IPS-NIHi7 (cell line): ENCODE measurements around the gene ELL.
"Not testable (repeated sequence)": the region's sequence is repeated elsewhere in the genome, so short reads cannot be mapped to it uniquely, and the experiment has no call there.

Source experiments
- DNase-seq: peaks from one replicate; pipeline ENCODE4 v3.0.0; 2012; ENCODE audit warnings: mixed read lengths; ENCODE audit errors: extremely low spot score

Gene ELL

GRCh38 chr19:18531485-18531884 is 9.6 kb upstream of the ELL start:
- no peak for DNase-seq

GRCh38 chr19:18529782-18530181 is 7.9 kb upstream of the ELL start:
- DNase-seq = no peak

- DNase-seq = no peak
Observed at GRCh38 chr19:18526316-18526715, 4.4 kb upstream of the ELL start.

- no peak for DNase-seq
Observed at GRCh38 chr19:18523841-18524240, 2.0 kb upstream of the ELL start.

- not testable (repeated sequence) for DNase-seq
Observed at GRCh38 chr19:18522862-18523440, 1.1 kb upstream of the ELL start.

GRCh38 chr19:18522124-18522861 is 423 bp upstream of the ELL start:
- peak; percentile 98 for DNase-seq

GRCh38 chr19:18520848-18521691 is 800 bp downstream of the ELL start:
- no peak for DNase-seq

- DNase-seq = peak; percentile 68
Observed at GRCh38 chr19:18519962-18520847, 1.7 kb downstream of the ELL start.

- DNase-seq = no peak
Observed at GRCh38 chr19:18518639-18519038, 3.2 kb downstream of the ELL start.

GRCh38 chr19:18517606-18518005 is 4.3 kb downstream of the ELL start:
- DNase-seq = no peak

GRCh38 chr19:18515959-18516358 is 5.9 kb downstream of the ELL start:
- no peak for DNase-seq

GRCh38 chr19:18514800-18515682 is 6.8 kb downstream of the ELL start:
- no peak for DNase-seq

GRCh38 chr19:18513868-18514267 is 8.0 kb downstream of the ELL start:
- no peak for DNase-seq

- no peak for DNase-seq
Observed at GRCh38 chr19:18510216-18510615, 11.7 kb downstream of the ELL start.

- no peak for DNase-seq
Observed at GRCh38 chr19:18508585-18508984, 13.3 kb downstream of the ELL start.

- DNase-seq = no peak
Observed at GRCh38 chr19:18507727-18508440, 14.0 kb downstream of the ELL start.

GRCh38 chr19:18507021-18507726 is 14.7 kb downstream of the ELL start:
- DNase-seq = no peak

- no peak for DNase-seq
Observed at GRCh38 chr19:18506101-18506930, 15.6 kb downstream of the ELL start.
